SHP77 (cell line): Measurements from ENCODE around the gene RNU1-2.
A peak's percentile ranks its signal among the peaks of the same experiment; 100 is the strongest.
"Not testable (repeated sequence)": the region's sequence is repeated elsewhere in the genome, so short reads cannot be mapped to it uniquely, and the experiment has no call there.

Experiments
- DNase-seq, 2 experiments: peaks; one replicate each; lab custom pipeline; 2025; lab: John Stamatoyannopoulos, UW

RNU1-2 gene

DNA sequence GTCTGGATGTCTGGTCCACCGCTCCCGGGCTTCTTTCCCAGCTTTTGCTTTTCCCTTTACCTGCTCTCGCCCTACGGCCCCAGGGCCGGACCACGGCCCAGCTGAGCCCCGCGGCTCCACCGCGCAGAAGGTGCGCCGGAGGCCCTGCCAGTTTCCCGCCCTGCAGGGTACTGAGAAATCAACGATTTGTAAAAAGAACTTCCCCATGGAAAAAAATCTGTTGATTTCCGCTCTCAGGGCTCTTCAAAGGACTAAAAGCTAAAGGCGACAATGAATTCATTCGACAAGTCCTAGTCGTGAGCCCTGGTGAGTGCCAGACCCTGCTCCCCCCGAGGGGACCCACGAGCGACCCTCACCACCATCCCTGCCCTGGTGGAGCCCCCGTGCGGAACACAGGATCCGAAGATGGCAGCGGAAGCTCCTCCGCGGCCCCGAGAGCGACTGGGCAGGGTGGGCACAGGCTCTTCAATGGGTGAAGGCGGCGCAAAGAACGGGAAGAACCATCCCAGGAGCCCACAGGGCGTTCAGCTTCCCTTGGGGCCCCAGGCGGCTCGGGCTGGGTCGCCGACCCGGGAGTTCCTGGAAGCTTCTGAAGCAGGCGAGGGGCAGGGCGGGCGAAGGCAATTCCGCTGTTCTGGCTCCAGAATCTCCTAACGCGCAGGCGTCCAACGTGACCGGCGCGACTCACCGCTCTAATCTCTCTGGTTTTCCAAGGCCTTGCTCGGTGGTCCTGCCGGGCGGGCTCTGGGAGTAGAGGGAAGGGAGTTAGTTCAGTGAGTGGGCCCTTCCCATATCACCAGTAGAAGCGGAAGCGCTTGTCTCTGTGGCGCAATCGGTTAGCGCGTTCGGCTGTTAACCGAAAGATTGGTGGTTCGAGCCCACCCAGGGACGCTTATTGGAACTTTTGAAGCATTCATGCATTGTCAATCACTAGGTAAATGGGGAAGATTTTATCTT lies 6.6 kb upstream of the RNU1-2 start:
- DNase-seq = peak; percentile 86 to 89

DNA sequence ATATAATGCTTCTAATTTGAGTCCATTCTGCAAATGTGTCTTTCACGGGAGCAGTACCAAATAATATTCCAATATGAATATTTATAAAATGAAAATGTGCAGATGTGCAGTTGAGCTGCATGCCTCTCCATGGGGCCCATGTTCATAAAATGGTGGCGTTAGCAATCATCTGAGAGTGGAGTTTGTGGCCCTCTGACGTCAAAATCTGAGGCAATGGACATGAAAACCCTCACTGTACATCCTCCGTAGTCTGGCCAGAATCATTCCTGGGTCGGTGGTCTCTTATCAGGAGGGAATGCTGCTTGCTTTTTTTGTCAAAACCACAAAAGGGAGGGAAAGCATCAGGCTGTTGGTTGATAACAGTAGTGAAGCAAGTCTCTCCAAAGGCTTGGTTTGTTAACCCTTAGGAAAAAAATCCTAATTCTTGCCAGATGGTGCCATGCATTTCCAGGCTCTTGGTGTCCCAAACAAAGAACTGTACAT lies 5.2 kb upstream of the RNU1-2 start:
- not testable (repeated sequence) for DNase-seq

DNA sequence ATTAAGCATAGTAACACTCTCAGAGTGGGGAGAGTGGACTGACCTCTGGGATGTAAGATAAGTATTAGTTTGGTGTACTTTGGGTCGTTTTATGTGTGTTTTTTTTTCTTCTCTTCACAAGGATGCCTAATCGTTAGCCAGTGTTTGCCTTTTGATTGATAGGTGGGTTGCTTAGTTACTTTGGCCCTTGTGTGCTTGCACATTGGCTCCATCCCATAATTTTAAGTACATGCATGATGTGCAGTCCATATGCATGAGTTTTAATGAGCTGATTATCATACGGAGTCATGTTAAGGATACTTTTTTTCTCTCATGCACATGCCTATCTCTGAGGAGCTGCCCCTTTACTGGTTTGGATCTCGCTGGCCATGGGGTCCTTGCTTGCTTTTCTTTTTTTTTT lies 4.7 kb upstream of the RNU1-2 start:
- not testable (repeated sequence) for DNase-seq

DNA sequence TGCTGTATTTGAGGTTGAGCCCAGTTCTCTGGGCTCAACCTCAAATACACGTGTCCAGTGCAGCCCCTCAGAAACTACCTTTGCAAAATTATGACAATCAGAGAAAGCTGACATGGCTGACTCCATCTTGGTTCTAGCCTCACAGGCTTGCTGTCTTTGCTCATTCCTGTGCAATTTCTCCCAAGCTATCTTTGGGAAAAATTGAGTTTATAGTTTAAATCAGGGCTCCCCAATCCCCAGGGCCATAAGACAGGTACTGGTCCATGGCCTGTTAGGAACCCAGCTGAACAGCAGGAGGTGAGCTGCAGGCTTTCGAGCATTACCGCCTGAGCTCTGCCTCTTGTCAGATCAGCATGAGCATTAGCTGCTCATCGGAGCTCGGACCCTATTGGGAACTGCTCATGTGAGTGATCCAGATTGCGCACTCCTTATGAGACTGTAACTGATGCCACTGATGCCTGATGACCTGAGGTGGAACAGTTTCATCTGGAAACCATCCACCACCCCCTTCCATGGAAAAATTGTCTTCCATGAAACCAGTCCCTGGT lies 2.7 kb upstream of the RNU1-2 start:
- DNase-seq = not testable (repeated sequence)

DNA sequence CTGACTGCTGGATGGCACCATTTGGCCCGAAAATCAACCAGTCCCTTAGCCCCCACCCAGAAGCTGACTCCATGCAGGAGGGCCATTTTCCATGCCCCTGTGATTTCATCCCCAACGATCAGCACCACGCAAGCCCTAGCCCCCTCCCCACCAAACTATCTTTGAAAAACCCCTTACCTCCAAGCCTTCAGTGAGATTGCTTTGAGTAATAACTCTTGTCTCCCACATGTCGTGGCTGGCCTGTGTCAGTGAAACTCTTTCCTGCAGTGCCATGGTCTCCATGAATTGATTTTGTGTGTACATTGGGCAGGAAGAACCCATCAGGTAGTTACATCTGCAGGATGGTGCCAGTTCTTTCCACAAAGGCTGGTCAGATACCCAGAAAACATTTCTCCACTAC lies 2.0 kb upstream of the RNU1-2 start:
- not testable (repeated sequence) for DNase-seq

DNA sequence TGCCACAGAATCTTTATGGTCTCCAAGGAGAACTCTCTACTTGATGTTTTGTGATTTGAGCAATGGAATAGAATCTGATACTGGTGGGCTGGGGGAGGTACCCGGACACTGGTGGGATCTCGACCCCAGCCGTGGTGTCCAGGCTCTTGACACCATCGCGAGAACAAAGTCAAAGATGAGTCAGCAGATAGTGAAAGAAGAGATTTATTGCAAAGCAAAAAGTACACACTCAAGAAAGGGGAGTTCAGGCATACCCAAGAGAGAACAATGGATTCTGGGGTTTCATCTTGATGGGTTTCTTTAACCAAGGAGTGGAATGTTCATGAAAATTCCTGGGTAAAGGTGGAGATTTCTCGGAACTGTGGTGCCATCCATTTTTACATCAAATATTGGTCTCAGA lies 1.4 kb upstream of the RNU1-2 start:
- not testable (repeated sequence) for DNase-seq

DNA sequence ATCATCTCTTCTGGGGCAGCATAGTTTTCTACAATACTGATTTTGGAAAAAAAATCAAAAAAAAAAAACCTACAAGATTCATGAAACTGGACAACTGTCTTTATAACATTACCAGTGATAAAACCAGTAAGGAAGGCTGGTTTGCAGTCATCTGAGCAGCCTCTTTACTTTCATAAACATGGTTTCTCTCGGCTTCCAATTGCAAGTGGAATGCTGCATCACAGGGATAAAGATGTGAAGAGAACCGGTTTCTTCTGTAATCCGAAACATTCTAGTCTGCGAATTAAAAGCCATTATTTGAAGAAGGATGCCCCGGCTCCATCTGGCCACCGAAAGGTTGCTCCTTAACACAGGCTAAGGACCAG lies 565 bp upstream of the RNU1-2 start:
- DNase-seq = not testable (repeated sequence)

DNA sequence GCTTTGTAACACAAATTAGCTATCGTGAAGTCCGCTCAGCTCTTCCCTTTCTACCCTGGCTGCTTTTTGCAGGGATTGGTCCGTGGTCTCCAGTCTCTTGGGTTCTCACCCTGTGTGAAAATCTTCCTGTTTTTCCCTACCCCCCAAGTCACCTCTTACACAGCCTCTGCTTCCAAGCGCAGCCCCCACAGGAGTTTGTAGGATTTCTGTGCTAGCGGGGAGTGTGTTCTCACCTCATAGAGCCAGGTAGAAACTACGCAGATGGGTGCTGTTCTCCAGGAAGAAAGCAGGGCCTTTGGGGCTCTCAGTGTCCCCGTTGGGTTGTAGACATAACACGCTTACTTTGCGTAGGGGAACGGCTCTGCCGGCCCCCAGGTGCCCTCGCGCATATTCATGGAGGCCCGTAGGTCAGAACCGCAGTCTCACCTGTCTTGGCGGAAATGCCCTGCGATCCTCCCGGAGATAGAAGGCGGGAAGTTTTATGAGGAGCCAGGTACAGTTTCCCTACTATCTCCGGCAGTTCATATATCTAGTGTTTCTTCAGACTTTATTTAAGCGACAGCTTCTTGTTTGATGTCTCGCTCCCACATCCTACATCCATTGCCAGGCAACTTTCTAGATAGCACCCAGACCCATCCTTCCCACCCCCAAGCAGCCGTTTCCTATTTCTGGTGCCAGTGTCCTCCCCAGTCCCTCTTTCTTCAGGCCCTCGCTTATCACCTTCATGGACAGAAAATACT lies 706 bp downstream of the RNU1-2 start:
- peak; percentile 83 to 94 for DNase-seq

DNA sequence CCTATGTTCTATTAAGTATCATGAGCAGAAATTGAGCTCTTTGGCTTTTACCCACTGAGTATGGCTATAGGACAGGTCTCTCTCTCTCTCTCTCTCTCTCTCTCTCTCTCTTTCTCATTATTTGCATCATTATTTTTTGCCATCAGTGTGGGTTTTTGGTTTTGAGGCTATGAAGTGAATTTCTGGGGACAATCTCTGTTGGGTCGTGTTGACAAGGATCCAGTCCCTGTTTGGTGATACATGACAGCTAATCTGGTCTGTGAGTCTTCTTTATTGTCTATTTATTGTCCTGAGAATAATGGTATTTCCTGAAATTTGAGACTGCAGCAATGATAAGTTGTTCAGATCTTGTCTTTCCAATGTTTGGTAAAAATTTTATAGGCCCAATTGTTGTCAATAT lies 1.9 kb downstream of the RNU1-2 start:
- not testable (repeated sequence) for DNase-seq

DNA sequence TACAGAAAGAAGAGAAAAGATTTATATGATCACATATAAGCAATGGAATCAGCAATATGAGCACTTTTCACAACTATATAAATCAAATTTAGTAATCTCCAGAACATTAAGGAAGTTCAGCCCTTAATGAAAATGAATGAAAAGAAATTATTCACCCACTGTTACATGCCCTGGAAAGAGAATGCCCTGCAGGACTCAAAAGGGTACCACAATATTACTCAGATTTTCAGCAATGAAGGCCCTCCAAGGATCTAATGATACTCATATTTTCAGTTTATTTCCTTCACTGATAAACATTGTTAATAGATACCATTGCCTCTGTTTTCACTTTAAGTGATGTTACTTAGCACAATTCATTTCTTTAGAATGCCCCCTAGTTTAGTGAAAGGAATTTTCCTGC lies 2.5 kb downstream of the RNU1-2 start:
- not testable (repeated sequence) for DNase-seq

DNA sequence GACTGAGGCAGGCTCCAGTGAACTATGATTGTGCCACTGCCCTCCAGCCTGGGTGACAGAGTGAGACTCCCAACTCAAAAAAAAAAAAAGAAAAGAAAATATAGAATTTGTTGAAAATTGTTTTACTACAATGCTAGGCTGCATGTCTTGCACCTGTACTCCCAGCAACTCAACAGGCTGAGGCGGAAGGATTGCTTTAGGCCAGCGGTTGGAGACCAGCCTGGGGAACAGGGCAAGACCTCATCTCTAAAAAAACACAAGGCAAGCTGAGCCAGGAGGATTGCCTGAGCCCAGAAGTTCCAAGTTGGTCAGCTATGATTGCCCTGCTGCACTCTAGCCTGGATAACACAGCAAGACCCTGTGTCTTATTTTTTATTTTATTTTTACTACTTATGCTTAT lies 3.2 kb downstream of the RNU1-2 start:
- DNase-seq = not testable (repeated sequence)

DNA sequence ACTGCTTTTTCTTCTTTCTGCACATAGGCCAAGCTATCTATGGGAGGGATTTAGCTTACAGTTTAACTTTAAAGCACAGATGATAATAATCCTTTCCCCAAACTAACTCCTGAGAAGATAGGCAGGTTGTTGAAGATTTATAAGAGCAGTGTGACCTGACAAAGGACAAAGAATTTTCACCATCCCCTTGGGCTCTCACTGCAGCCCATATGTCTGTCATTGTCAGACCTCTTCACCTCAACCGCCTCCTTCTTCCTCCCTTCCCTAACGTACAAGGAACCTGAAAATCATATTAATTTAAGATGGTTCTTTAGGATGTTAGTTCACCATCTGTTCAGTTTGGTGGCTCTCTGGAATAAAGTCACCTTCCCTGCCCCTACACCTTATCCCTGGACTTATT lies 5.0 kb downstream of the RNU1-2 start:
- DNase-seq = no peak

DNA sequence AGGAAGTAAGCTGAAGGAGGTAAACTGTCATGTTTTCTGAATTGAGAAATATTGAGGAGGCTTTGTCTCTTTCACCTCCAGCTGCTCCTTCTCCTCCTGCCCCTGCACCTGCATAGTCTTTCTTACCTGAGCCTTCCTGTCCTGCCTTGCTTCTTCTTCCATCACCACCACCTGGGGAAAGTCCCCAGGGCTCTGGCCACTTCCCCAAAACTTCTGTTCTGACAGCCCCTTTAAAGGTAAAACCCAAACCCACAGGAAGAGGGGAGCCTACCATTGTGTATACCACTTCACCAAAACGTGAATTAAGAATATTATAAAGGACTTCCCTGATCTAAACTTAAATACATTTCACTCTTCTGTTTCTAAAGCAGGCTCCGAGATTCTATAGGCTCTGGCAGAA lies 5.6 kb downstream of the RNU1-2 start:
- DNase-seq = not testable (repeated sequence)

DNA sequence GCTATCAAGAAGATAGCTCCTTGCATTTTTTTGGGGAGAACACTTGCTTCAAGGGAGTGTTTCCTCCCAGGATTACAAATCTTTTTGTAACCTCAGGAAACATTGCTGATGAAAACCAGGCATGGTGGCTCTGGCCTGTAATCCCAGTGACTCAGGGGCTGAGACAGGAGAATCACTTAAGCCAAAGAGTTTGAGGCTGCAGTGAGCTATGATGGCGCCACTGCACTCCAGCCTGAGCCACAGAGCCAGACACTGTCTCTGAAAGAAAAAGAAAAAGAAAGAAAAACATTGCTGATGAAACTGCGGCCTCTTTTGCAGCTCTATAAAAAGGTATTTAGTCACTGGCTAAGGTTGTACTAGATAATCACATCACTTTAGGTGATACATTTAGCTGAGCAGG lies 7.3 kb downstream of the RNU1-2 start:
- peak in 1 of 2 experiments; percentile 23 for DNase-seq

DNA sequence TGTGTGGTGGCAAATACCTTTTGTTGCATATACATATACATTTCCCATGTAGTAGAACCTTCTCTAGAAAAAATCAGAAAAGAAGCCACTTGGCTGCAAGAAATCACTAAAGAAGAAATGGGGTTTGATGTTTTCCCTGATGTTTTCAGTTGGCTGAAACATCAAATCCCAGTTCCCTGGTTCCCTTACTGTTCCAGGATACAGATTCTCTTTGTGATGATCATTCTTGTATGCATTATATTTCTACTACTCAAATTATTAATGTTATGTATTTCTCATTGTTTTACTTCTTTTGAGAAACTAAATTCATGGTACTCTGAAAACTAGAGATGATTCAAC lies 7.6 kb downstream of the RNU1-2 start:
- no peak for DNase-seq

DNA sequence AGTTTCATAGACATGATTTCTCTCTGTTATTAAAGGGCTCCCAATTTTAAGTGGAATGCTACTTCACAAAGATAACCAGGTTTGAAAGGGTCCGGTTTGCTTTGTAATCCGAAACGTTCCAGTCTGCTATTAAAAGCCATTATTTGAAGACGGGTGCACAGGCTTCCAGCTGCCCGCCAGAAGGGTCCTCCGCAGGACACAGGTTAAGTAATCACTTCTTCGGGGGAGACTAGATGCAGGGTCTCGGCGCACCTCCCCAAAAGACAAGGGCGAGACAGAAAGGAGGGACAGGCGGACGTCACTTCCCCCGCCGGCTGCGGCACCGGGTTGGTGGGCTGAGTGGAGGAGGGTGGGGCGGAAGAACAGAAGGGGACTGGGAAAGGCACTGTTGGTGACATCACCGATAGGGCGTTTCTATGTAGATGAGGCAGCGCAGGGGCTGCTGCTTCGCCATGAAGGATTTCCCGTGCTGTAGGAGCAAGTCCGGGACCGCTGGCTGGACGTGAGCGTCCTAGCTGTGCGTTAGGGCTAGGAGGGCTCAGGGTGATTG lies 8.9 kb downstream of the RNU1-2 start:
- DNase-seq = peak; percentile 95 to 97

DNA sequence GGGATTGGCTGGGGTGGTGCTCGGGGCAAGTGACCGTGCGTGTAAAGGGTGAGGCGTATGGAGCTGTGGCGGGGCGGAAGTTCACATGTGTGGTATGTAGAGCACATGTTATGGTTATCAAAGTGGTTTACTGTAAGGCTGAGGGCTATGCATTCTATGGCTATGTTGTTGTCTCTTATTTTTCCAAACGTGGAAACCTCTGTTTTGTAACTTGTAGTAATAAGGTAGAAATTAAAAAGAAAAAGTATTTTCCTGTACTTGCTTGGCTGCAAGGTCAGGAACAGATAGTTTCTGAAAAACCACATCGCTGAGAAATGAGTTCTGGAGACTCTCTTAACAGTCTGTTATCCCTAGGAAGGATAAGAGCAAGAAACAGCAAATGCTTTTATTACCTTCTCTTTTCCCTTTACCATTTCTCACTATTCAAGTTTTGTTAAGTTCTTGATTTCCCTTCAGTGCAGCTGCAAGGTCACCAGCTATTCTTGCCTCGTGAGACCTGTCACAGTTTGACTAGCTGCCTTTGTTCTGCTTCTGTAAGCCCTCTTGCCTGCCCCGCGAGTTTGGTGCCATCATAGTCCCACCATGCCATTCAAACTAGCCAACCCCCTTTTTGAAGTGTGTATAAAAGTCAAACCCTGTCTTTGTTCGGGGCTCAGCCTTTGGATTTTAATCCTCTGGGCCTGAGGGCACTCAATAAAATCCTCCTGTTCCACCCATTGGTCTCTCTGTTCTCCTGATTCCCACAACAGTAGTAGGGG lies 9.5 kb downstream of the RNU1-2 start:
- DNase-seq = peak; percentile 83 to 90

DNA sequence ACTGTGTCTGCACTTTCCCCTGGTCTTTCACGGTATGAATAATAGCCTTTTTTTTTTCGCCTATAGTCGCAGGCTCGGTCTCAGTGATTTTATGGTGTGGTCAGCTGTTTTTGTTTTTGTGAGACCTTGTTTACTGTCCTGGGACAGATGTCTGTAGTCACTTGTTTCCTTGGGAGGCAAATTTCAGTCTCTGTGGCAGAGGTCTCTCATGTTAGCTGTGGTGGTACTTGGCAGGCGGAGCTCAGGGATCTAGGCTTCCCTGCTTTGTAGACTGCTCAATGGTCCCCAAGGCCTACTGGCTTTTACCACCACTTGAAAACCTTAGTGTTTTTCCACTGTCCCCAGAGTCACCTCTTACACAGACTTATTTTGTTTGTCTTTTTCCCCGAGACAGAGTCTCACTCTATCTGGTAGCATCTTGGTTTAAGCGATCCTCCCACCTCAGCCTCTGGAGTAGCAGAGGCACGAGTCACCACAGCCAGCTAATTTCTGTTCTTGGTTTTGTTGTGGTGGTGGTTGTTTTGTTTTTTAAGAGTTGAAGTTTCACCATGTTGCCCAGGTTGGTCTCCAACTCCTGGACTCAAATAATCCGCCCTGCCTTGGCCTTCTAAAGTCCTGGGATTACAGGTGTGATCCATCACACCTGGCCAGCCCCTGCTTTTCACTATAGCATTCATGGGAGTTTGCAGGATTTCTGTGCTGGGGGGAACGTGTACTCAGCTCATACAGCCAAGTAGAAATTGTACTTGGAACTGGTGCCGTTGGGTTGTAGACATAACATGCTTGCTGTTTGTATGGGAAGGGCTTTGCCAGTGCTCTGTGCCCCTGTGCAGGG lies 10.3 kb downstream of the RNU1-2 start:
- no peak for DNase-seq

DNA sequence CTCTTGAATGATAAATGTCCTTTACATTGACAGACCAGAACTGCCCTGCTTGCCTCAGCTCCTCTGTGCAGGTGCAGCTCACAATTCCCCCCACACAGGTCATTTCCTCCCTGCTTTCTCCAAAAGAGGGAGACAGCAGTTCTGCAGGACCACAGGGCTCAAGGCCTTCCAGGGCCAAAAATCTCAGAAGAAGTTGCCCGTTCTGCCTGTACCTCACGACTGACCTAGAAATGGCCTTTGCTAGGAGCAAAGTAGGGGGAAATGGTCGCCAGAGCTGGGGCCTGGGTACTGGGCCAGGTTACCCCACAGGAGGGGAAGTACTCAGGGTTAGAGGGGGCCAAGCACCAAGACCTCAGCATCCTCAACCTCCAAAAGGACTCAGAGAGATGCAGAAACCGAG lies 11.1 kb downstream of the RNU1-2 start:
- DNase-seq = no peak

DNA sequence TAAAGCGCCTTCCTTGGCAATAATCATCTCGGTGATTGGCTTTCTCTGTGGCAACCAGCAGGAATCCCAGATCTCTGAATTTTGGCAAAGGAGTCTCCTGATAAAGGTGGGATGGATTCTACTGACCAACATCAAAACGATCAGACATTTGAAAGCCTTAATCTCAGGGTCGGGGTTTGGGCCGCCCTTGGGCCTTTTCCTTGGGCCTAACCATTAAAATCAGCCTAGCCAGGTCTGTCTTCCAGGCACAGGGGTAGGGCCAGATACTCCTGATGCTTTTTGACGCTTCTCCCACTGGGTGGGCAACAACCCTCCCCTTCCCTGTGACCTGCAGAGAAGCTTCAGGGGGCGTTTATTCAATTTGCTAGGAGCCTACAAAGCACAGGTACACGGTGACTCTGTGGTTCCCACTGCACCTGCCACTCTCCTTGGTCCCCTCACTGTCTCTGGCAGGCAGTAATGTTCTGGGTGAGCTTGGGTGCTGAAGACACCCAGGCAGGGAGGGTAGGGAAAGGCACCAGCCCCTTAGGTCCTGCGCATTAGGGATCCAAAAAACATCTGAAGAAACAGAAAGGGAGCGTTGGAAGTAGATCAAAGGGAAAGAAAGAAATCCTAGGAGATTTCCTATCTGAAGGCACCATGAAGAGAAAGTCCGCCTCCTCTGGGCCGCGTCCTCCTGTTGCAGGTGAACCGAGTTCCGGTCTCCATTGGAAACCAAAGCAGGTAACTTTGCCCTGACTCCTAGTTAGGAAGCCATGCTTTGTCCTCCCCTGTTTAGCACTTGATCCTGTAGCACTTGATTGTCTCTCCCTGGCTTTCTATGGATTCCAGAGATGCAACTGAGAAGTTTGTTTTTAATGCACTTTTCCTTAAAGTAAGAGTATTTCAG lies 12.3 kb downstream of the RNU1-2 start:
- DNase-seq = no peak
